ENCODE measurements around the gene ZNF799. TPM values are rescaled to one million over a fixed set of nuclear protein-coding genes. Genes with fewer than 3 reads are reported as not detected.
"Not testable (repeated sequence)": the region's sequence is repeated elsewhere in the genome, so short reads cannot be mapped to it uniquely, and the experiment has no call there.

ZNF799 gene
- 8.0 TPM for total RNA-seq
- polyA plus RNA-seq = 7.3 TPM
- long read RNA-seq, donor 1 = 0 reads
- long read RNA-seq, donor 2, full-length matches to known transcripts = 3 of 3 reads
- long read RNA-seq, donor 2, partial matches to known transcripts = 0 of 3 reads
- long read RNA-seq, donor 2, other reads (novel, unspliced or antisense) = 0 of 3 reads
- long read RNA-seq, donor 3, full-length matches to known transcripts = 1 of 1 reads
- long read RNA-seq, donor 3, partial matches to known transcripts = 0 of 1 reads
- long read RNA-seq, donor 3, other reads (novel, unspliced or antisense) = 0 of 1 reads
- long read RNA-seq, donor 4 = 0 reads
- long read RNA-seq, donor 5, full-length matches to known transcripts = 2 of 2 reads
- long read RNA-seq, donor 5, partial matches to known transcripts = 0 of 2 reads
- long read RNA-seq, donor 5, other reads (novel, unspliced or antisense) = 0 of 2 reads
- long read RNA-seq, donor 6 = 0 reads
- long read RNA-seq, donor 7, partial matches to known transcripts = 0 of 4 reads
- long read RNA-seq, donor 7, other reads (novel, unspliced or antisense) = 0 of 4 reads
- long read RNA-seq, donor 8, partial matches to known transcripts = 0 of 2 reads
- long read RNA-seq, donor 8, other reads (novel, unspliced or antisense) = 0 of 2 reads
- long read RNA-seq, donor 9, partial matches to known transcripts = 0 of 1 reads
- long read RNA-seq, donor 9, other reads (novel, unspliced or antisense) = 0 of 1 reads
- long read RNA-seq, donor 10, partial matches to known transcripts = 0 of 1 reads
- long read RNA-seq, donor 10, other reads (novel, unspliced or antisense) = 0 of 1 reads

- under 1% methylated on average over 71 of the region's 71 CpGs for WGBS
- peak within 1 kb of the TSS; percentile 67 to 77 for H3K27ac ChIP-seq (ENCODE audit: low read depth in 1 of 2, low read length in 1 of 2)
- peaks cover 0 to 7% of the 10 kb centered on the region in 2 donors for H3K4me1 ChIP-seq (ENCODE audit: control insufficient read depth in 2 of 2, insufficient read depth in 2 of 2, low read length in 2 of 2)
- H3K27me3 ChIP-seq (ENCODE audit: control insufficient read depth in 2 of 2, insufficient read depth in 1 of 2, low read length in 1 of 2) = no peaks in the 10 kb centered on the region
- peaks cover 0 to 11% of the 10 kb centered on the region in 2 donors for H3K9me3 ChIP-seq (ENCODE audit: control insufficient read depth in 2 of 2, insufficient read depth in 1 of 2, low read length in 1 of 2)
- DNase-seq (ENCODE audit: low read depth in 6 of 9, low spot score in 9 of 9) = peak; percentile 77 to 96 (median 89)
- no peaks in the 10 kb centered on the region for H3K36me3 ChIP-seq (ENCODE audit: control insufficient read depth in 2 of 2, insufficient read depth in 2 of 2, low read length in 1 of 2)
- peak within 1 kb of the TSS; percentile 90 to 91 for H3K4me3 ChIP-seq (ENCODE audit: low read length in 2 of 2)
Observed at GRCh38 chr19:12400633-12401502, at the start of gene ZNF799. TSS of gene ZNF799 (minus strand) at chr19:12401271. CDS start at chr19:12401070, 201 bp downstream.

- H3K27me3 ChIP-seq (ENCODE audit: control insufficient read depth in 2 of 2, insufficient read depth in 1 of 2, low read length in 1 of 2) = no peaks in the 10 kb centered on the region
- H3K36me3 ChIP-seq (ENCODE audit: control insufficient read depth in 2 of 2, insufficient read depth in 2 of 2, low read length in 1 of 2) = no peaks in the 10 kb centered on the region
- H3K9me3 ChIP-seq (ENCODE audit: control insufficient read depth in 2 of 2, insufficient read depth in 1 of 2, low read length in 1 of 2) = peaks cover 4 to 28% of the 10 kb centered on the region in 2 donors
- H3K27ac ChIP-seq (ENCODE audit: low read depth in 1 of 2, low read length in 1 of 2) = no peak overlapping the region
- no peaks in the 10 kb centered on the region for H3K4me1 ChIP-seq (ENCODE audit: control insufficient read depth in 2 of 2, insufficient read depth in 2 of 2, low read length in 2 of 2)
- H3K4me3 ChIP-seq (ENCODE audit: low read length in 2 of 2) = no peak overlapping the region
- WGBS = 98% methylated on average over 10 of the region's 10 CpGs
- DNase-seq (ENCODE audit: low read depth in 6 of 9, low spot score in 9 of 9) = no peak
Observed at GRCh38 chr19:12450844-12451243, 49.8 kb upstream of the ZNF799 start.

GRCh38 chr19:12448808-12449207, 47.7 kb upstream of the ZNF799 start:
- H3K4me1 ChIP-seq (ENCODE audit: control insufficient read depth in 2 of 2, insufficient read depth in 2 of 2, low read length in 2 of 2) = no peaks in the 10 kb centered on the region
- WGBS = 98% methylated on average over 2 of the region's 2 CpGs
- no peaks in the 10 kb centered on the region for H3K36me3 ChIP-seq (ENCODE audit: control insufficient read depth in 2 of 2, insufficient read depth in 2 of 2, low read length in 1 of 2)
- no peak overlapping the region for H3K4me3 ChIP-seq (ENCODE audit: low read length in 2 of 2)
- H3K27me3 ChIP-seq (ENCODE audit: control insufficient read depth in 2 of 2, insufficient read depth in 1 of 2, low read length in 1 of 2) = no peaks in the 10 kb centered on the region
- H3K27ac ChIP-seq (ENCODE audit: low read depth in 1 of 2, low read length in 1 of 2) = no peak overlapping the region
- no peak for DNase-seq (ENCODE audit: low read depth in 6 of 9, low spot score in 9 of 9)
- peaks cover 4 to 28% of the 10 kb centered on the region in 2 donors for H3K9me3 ChIP-seq (ENCODE audit: control insufficient read depth in 2 of 2, insufficient read depth in 1 of 2, low read length in 1 of 2)

GRCh38 chr19:12440541-12441316, 39.7 kb upstream of the ZNF799 start, which contains the start of gene ZNF443:
TSS of gene ZNF443 (minus strand) at chr19:12441021. CDS start at chr19:12440914, 107 bp downstream.
- H3K4me3 ChIP-seq (ENCODE audit: low read length in 2 of 2) = peak within 1 kb of the TSS; percentile 60 to 72
- peaks cover 0 to 8% of the 10 kb centered on the region in 2 donors for H3K9me3 ChIP-seq (ENCODE audit: control insufficient read depth in 2 of 2, insufficient read depth in 1 of 2, low read length in 1 of 2)
- peak within 1 kb of the TSS; percentile 64 to 75 for H3K27ac ChIP-seq (ENCODE audit: low read depth in 1 of 2, low read length in 1 of 2)
- no peaks in the 10 kb centered on the region for H3K27me3 ChIP-seq (ENCODE audit: control insufficient read depth in 2 of 2, insufficient read depth in 1 of 2, low read length in 1 of 2)
- peak; percentile 93 to 99 (median 97) for DNase-seq (ENCODE audit: low read depth in 6 of 9, low spot score in 9 of 9)
- WGBS = under 1% methylated on average over 59 of the region's 59 CpGs
- no peaks in the 10 kb centered on the region for H3K36me3 ChIP-seq (ENCODE audit: control insufficient read depth in 2 of 2, insufficient read depth in 2 of 2, low read length in 1 of 2)
- peaks cover 0 to 7% of the 10 kb centered on the region in 2 donors for H3K4me1 ChIP-seq (ENCODE audit: control insufficient read depth in 2 of 2, insufficient read depth in 2 of 2, low read length in 2 of 2)

- Histone ChIP-seq H3K27ac (ENCODE audit: low read depth in 1 of 2, low read length in 1 of 2) (peak overlapping the region in 1 of 2 donors; percentile 60), H3K4me3 (ENCODE audit: low read length in 2 of 2) (peak overlapping the region; percentile 60 to 72)
- not testable (repeated sequence) for H3K9me3 ChIP-seq (ENCODE audit: control insufficient read depth in 2 of 2, insufficient read depth in 1 of 2, low read length in 1 of 2); H3K4me1 ChIP-seq (ENCODE audit: control insufficient read depth in 2 of 2, insufficient read depth in 2 of 2, low read length in 2 of 2); H3K27me3 ChIP-seq (ENCODE audit: control insufficient read depth in 2 of 2, insufficient read depth in 1 of 2, low read length in 1 of 2); H3K36me3 ChIP-seq (ENCODE audit: control insufficient read depth in 2 of 2, insufficient read depth in 2 of 2, low read length in 1 of 2)
- DNase-seq (ENCODE audit: low read depth in 6 of 9, low spot score in 9 of 9) = peak in 4 of 9 donors; percentile 15 to 47 (median 26)
- under 1% methylated on average over 28 of the region's 28 CpGs for WGBS
Observed at GRCh38 chr19:12439686-12440540, 38.8 kb upstream of the ZNF799 start.

GRCh38 chr19:12430726-12431299, 29.7 kb upstream of the ZNF799 start:
- H3K4me3 ChIP-seq (ENCODE audit: low read length in 2 of 2); H3K4me1 ChIP-seq (ENCODE audit: control insufficient read depth in 2 of 2, insufficient read depth in 2 of 2, low read length in 2 of 2); DNase-seq (ENCODE audit: low read depth in 6 of 9, low spot score in 9 of 9); H3K27me3 ChIP-seq (ENCODE audit: control insufficient read depth in 2 of 2, insufficient read depth in 1 of 2, low read length in 1 of 2); H3K9me3 ChIP-seq (ENCODE audit: control insufficient read depth in 2 of 2, insufficient read depth in 1 of 2, low read length in 1 of 2); H3K27ac ChIP-seq (ENCODE audit: low read depth in 1 of 2, low read length in 1 of 2): not testable (repeated sequence)
- WGBS = 99% methylated on average over 6 of the region's 6 CpGs
- peaks cover 15 to 22% of the 10 kb centered on the region in 2 donors for H3K36me3 ChIP-seq (ENCODE audit: control insufficient read depth in 2 of 2, insufficient read depth in 2 of 2, low read length in 1 of 2)

GRCh38 chr19:12425888-12426274, 24.8 kb upstream of the ZNF799 start:
- no peaks in the 10 kb centered on the region for H3K27me3 ChIP-seq (ENCODE audit: control insufficient read depth in 2 of 2, insufficient read depth in 1 of 2, low read length in 1 of 2)
- H3K4me1 ChIP-seq (ENCODE audit: control insufficient read depth in 2 of 2, insufficient read depth in 2 of 2, low read length in 2 of 2) = no peaks in the 10 kb centered on the region
- no peak for DNase-seq (ENCODE audit: low read depth in 6 of 9, low spot score in 9 of 9)
- H3K4me3 ChIP-seq (ENCODE audit: low read length in 2 of 2) = no peak overlapping the region
- H3K36me3 ChIP-seq (ENCODE audit: control insufficient read depth in 2 of 2, insufficient read depth in 2 of 2, low read length in 1 of 2) = peaks cover 7 to 13% of the 10 kb centered on the region in 2 donors
- peaks cover 1 to 29% of the 10 kb centered on the region in 2 donors for H3K9me3 ChIP-seq (ENCODE audit: control insufficient read depth in 2 of 2, insufficient read depth in 1 of 2, low read length in 1 of 2)
- WGBS = 96% methylated on average over 4 of the region's 4 CpGs
- H3K27ac ChIP-seq (ENCODE audit: low read depth in 1 of 2, low read length in 1 of 2) = no peak overlapping the region

All from thymus (tissue), 14 donors.